Activated T-cell treated with anti-CD3 and anti-CD28 coated beads for 24 hours (primary cell): Measurements from ENCODE around the gene PRKAG2.
"Not testable (repeated sequence)": the region's sequence is repeated elsewhere in the genome, so short reads cannot be mapped to it uniquely, and the experiment has no call there.

Experiments
- DNase-seq: peaks from one replicate; pipeline ENCODE4 v3.0.0-alpha.2; 2020; ENCODE audit warnings: low read depth

The PRKAG2 gene

GRCh38 chr7:151799506-151799905, 77.4 kb downstream of the PRKAG2 start:
- DNase-seq, result no peak

DNA sequence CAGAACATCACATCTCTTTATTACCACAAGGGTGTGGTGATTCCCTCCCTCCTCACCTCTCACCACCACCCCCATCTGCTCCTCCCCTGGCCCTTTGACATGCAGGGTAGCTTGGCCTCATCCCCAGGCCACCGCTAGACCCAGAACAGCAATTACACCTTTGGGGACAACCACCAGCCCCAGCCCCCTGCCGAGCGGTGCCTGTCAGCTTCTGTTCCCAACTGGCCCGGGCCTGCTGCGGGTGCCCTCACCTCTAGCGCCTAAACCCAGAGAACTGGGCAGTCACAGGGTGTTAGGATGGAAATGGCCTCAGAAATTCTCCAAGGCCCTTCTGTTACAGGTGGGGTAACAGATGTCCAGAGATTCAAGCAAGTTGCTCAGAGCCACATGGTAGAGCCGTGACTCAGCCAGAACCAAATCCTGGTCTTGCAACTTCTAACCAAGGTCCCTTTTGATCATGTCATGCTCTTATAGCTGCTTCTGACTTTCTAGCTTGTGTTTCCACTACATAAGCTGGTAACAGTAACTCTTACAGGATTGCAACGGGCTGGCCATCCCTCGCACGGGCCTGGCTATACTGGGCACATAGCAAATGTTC, 78.0 kb downstream of the PRKAG2 start:
- DNase-seq, result no peak

DNA sequence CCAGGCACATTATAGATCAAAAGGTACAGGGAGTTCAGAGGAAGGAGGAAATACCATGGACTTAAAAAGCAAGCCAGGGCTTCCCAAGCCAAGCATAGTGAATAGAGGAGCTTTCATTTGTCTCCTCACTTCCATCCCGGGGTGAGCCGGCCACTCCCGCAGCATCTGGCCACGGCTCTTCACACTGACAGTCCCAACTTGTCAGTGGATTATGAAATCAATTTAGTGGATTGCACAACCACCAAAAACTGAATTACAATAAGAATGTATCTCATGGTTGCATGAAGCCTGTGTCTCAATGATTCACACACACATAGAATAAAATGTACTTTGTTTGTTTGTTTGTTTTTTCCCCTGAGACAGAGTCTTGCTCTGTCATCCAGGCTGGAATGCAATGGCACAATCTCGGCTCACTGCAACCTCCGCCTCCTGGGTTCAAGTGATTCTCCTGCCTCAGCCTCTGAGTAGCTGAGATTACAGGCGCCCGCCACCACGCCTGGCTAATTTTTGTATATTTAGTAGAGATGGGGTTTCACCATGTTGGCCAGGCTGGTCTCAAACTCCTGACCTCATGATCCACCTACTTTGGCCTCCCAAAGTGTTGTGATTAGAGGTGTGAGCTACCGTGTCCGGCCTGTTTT, 79.1 kb downstream of the PRKAG2 start:
- DNase-seq, result not testable (repeated sequence)

- no peak for DNase-seq
Observed at GRCh38 chr7:151796871-151797537, 79.9 kb downstream of the PRKAG2 start.

- no peak for DNase-seq
Observed at GRCh38 chr7:151796091-151796870, 80.6 kb downstream of the PRKAG2 start.

- peak; percentile 71 for DNase-seq
Observed at GRCh38 chr7:151795168-151795811, 81.6 kb downstream of the PRKAG2 start.

DNA sequence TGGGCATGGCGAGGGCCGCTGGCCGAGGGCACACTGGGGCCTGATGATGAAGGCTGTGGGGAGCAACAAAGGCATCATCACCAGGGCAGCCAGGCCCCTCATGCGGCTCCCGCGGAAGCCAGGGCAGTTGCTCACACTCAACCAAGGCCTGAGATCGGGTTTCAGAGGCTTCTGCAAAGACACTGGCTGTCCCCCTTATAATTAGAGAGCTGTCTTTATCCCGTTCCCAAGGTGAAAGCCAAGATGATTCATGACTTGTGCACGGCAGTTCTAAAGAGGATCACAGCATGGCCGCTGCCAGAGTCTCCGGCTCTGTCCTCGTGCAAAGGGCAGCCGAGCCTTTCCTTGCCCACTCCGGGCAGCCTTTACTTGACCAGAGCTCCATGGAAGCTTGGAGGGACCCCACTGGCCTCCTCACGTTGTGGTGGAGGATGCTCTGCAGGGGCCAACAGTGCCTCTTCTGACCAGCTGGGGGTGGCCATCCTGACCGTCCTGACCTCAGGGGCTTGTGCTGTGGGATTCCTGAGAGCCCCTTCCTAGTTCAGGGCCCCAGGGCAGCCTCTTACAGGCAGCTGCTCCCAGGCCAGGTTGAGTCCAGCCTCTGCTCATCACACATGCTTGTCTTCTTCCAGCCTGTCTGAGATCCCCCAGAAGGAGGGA, 82.3 kb downstream of the PRKAG2 start:
- DNase-seq, result no peak

GRCh38 chr7:151793991-151794507, 82.9 kb downstream of the PRKAG2 start:
- DNase-seq, result no peak

DNA sequence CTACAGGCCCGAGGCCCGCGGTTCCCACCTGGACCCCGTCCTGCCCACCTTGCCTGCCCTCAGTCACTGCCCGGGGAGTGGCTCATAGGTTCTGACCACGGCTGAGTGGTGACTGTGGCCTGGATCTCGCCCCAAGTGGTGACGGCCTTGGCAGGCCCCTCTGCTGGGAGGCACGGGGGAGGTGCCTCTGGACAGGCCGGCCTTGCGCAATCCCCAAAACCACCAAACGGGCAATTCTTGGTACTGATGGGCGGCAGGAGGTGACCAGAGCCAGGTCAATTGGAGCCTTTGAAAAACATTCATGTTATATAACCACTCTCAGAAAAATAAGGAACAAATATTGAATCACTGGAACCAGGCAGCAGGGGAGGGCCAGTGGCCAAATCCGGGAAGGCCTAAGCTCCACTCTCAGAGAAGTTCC, 83.4 kb downstream of the PRKAG2 start:
- no peak for DNase-seq

DNA sequence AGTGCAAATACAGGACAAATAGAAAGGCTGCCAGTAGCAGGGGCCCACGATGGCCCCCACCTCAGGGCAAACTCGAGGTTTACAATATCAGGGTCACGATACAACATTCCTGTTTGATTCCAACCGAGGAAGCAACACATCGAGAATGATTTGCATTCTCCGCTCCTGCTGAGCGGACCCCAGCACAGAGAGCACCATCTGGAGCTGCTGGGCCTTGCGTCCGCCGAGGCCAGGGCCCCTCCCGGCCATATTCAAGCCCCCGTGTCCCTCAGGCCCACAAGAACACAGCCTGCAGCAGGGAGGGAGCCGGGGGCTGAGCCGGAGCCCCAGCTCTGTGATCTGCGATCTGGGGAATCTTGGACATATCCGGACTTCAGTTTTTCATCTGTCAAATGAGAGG, 84.3 kb downstream of the PRKAG2 start:
- no peak for DNase-seq

DNA sequence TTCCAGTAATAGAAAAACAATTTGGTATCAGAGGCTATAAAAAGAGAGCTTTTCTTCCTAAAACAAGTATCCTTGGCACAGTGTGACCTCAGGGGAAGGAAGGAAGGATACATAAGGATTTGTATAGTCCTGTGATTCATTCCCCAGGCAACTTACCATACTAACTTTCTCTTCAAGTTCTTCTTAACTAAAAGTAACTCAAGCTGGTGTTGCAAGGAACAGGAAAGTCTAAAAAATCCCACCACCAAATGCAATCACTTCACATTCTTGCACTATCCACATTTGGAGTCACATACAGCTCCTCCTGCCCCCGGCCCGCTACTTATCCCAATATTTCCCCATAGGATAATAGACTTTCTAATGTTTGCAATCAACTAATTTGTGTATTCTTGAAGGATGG, 84.8 kb downstream of the PRKAG2 start:
- DNase-seq, result no peak

DNA sequence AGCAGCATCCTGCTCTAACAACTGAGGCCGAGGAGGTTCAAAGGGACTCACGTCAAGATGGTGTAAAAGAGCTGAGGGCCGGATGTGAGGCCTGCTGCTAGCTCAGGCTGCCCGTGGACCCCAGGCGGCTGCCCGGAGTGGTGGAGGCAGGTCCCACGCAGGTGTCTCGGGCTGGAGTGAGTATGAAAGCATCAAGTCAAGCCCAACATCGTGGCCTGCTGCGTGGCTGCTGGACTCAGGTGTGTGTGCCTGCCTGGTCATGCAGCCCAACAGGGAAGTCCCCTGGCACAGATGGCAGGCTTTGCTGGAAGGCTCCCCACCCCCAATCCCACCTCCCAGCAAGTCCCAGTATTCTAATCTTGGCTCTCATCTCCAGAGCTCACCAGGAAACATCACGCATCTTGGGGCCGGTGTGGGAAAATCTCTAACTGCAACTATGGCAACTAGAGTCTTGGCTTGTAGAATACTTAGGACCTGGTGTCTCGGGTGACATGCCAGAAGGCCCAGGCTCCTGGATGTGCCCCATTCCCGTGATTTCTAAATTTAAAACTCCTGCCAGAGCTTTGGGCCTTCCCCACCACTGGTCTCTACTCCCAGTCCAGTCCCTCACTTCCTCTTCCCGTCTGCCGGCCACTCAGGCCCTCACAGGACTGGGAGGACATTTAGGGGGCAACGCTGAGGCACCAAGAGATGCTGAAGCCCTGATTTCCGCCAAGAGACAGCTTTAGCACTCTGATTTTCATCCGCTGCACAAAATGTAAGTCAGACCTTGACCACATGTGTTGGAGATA, 85.9 kb downstream of the PRKAG2 start:
- DNase-seq, result no peak

GRCh38 chr7:151790095-151790829, 86.7 kb downstream of the PRKAG2 start:
- DNase-seq, result no peak

GRCh38 chr7:151789380-151789947, 87.5 kb downstream of the PRKAG2 start:
- no peak for DNase-seq

DNA sequence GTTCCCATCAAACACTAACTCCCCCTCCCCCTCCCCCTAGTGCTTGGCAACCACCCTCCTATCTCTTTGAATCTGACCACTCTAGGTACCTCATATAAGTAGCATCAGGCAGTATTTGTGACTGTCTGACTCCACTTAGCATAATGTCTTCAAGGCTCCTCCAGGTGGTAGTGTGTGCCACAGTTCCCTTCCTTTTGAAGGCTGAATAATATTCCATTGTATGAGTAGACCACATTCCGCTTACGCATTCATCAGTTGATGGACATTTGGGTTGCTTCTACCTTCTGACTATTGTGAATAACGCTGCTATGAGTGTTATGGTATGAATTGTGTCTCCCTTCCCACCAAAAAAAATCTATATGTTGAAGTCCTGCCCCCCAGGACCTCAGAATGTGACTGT, 89.6 kb downstream of the PRKAG2 start:
- DNase-seq, result no peak

DNA sequence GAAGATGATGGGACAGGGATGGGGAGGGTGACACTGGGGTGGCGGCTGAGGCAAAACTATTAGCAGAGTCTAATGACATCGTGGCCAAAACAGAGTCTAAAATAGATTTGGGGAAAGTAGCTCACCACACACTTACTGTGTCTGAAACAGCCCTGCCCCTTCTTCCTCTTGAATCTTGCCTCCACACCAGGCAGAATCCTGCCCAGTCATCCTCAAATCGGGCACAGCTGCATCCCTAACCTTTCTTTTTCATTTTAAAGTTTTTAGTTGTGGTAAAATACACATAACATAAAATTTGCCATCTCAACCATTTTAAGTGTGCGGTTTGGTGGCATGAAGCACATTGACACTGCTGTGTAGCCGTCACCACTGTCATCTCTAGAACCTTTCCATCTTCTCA, 90.0 kb downstream of the PRKAG2 start:
- no peak for DNase-seq

DNA sequence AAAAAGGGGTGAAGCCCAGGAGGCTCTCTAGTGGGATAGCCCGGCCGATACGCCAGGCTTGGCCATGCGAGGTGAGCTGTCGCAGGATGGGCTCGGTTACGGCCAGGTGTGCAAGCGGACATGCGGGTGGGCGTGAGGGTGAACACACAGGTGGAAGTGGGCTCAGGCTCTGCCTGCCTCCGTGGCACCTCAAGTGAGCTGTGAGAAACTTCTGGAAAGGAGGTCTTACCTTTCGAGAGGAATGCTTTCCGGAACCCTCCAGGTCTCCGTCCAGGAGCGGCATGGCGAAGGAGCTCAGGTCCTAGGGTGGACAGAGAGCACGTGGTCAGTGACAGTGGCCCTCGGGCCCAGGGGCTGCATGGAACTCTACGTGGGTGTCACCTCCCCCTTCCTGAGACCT, 90.7 kb downstream of the PRKAG2 start:
- DNase-seq, result no peak

GRCh38 chr7:151785681-151785965, 91.3 kb downstream of the PRKAG2 start:
- DNase-seq, result no peak

GRCh38 chr7:151784853-151785680, 91.8 kb downstream of the PRKAG2 start:
- no peak for DNase-seq
